Gastrocnemius medialis (tissue), 4 donors: ENCODE results near the gene ZNRF4. TPM values are rescaled to one million over a fixed set of nuclear protein-coding genes. Genes with fewer than 3 reads are reported as not detected.

Source experiments
- ATAC-seq, 2 donors: fragments of 150-250 bp; one replicate each; pipeline ENCODE4 v1.9.1; 2016
- DNase-seq, 2 donors: peaks; one replicate each; pipeline ENCODE4 v3.0.0-alpha.2; 2019
- H3K27ac ChIP-seq, 4 donors: fragments of 200-600 bp; sonication (generic); 1 replicate in 1 of 4; 2 replicates in 3 of 4; pipeline ENCODE4 v1.5.1; 2016 to 2018; ENCODE audit warnings: mild to moderate bottlenecking in 2 of 4, moderate library complexity in 1 of 4
- H3K27me3 ChIP-seq, 3 donors: fragments of 200-600 bp; sonication (generic) in 2 of 3; 1 replicate in 1 of 3; 2 replicates in 2 of 3; pipeline versions ENCODE4 v1.5.1 to v1.6.0; 2016 to 2019; ENCODE audit warnings: mild to moderate bottlenecking in 1 of 3, moderate library complexity in 1 of 3
- H3K36me3 ChIP-seq, 2 donors: fragments of 200-600 bp; sonication (generic) in 1 of 2; one replicate each; pipeline ENCODE4 v1.5.1; 2017 to 2018
- H3K4me1 ChIP-seq, 2 donors: fragments of 200-600 bp; sonication (generic) in 1 of 2; one replicate each; pipeline ENCODE4 v1.5.1; 2016 to 2017; ENCODE audit warnings: mild to moderate bottlenecking in 2 of 2
- H3K4me3 ChIP-seq, 4 donors: fragments of 200-600 bp; sonication (generic) in 3 of 4; 1 replicate in 1 of 4; 2 replicates in 3 of 4; pipeline ENCODE4 v1.5.1; 2016 to 2019; ENCODE audit warnings: mild to moderate bottlenecking in 2 of 4
- H3K9me3 ChIP-seq, 3 donors: fragments of 200-600 bp; sonication (generic) in 2 of 3; 1 replicate in 1 of 3; 2 replicates in 2 of 3; pipeline ENCODE4 v1.5.1; 2016 to 2019
- POLR2A ChIP-seq, 2 donors: fragments of 450-650 bp; IDR thresholded peaks; one replicate each; pipeline ENCODE4 v1.6.1; 2017; ENCODE audit warnings: antibody characterized with exemption in 2 of 2, mild to moderate bottlenecking in 2 of 2, moderate library complexity in 2 of 2
- in situ Hi-C, 4 donors: fragments of 200-750 bp; cut with MboI; loops; one replicate each; pipeline versions ENCODE4 v1.15.0 to v1.8.0; 2017; ENCODE audit warnings: low sequenced_read_pairs in 4 of 4
- intact Hi-C: fragments of 100-400 bp; cut with DNase I; formaldehyde crosslinking; loops from one replicate; pipeline ENCODE4 v1.15.1; 2023; ENCODE audit warnings: low total_unique reads
- total RNA-seq, 4 donors: library from RNA; depleted of rRNA; stranded (reverse); fragments of >200 nt; gene quantifications; one replicate each; pipeline versions ENCODE4 v1.1.0 to v1.2.3, GENCODE V29; 2016
- TF ChIP-seq, protein P1 (sequence below), 5 experiments: fragments of 450-650 bp in 3 of 5; fragments of 200-600 bp in 2 of 5; sonication (generic) in 2 of 5; IDR thresholded peaks in 4 of 5; conservative IDR thresholded peaks in 1 of 5; 1 replicate in 4 of 5; 2 replicates in 1 of 5; pipeline ENCODE4 v1.5.1; 2016 to 2019; ENCODE audit warnings: antibody characterized with exemption in 5 of 5, mild to moderate bottlenecking in 3 of 5, moderate library complexity in 3 of 5

ZNRF4 gene
- total RNA-seq, 4 donors from 2014 or later: not detected

DNA sequence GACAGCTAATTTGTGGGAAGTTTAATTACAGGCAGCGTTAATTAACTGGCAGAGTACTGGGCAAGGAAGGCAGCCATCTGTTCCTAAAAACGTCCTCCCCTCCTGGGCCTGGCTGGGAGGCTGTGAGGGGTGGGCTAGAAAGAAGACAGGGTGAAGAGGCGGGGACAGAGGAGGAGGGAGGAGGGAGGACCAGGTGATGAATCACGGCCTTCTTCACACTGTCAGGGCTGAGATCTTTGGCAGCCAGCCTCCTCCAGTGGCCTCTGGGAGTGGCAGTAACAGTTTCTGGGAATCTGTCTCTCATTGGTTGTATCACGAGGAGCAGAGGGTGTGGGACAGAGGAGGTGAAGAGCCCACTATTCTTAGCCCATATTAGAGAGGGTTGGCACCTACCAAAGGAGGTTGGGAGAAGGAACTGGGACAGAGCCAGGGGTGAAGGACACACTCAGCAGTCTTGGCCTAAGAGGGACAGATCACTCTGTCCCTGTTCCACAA, 9.6 kb upstream of the ZNRF4 start:
- no peak for DNase-seq
- intact Hi-C loops (no loop called here), in situ Hi-C loops (no loop called here)
- H3K4me3 ChIP-seq: no peak overlapping the region
- H3K36me3 ChIP-seq: no peaks in the 10 kb centered on the region
- peaks cover 1 to 20% (median 16%) of the 10 kb centered on the region in 3 donors for H3K27me3 ChIP-seq
- H3K9me3 ChIP-seq: no peaks in the 10 kb centered on the region
- no peaks in the 10 kb centered on the region for H3K4me1 ChIP-seq
- no peak for ATAC-seq
- TF ChIP-seq, protein P1, sequence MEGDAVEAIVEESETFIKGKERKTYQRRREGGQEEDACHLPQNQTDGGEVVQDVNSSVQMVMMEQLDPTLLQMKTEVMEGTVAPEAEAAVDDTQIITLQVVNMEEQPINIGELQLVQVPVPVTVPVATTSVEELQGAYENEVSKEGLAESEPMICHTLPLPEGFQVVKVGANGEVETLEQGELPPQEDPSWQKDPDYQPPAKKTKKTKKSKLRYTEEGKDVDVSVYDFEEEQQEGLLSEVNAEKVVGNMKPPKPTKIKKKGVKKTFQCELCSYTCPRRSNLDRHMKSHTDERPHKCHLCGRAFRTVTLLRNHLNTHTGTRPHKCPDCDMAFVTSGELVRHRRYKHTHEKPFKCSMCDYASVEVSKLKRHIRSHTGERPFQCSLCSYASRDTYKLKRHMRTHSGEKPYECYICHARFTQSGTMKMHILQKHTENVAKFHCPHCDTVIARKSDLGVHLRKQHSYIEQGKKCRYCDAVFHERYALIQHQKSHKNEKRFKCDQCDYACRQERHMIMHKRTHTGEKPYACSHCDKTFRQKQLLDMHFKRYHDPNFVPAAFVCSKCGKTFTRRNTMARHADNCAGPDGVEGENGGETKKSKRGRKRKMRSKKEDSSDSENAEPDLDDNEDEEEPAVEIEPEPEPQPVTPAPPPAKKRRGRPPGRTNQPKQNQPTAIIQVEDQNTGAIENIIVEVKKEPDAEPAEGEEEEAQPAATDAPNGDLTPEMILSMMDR (IDR thresholded peaks at IDR 0.05 in 4 of 5, conservative IDR thresholded peaks at IDR 0.05 in 1 of 5): no peak
- no peak for TF ChIP-seq POLR2A (IDR thresholded peaks at IDR 0.05)
- no peak overlapping the region for H3K27ac ChIP-seq

DNA sequence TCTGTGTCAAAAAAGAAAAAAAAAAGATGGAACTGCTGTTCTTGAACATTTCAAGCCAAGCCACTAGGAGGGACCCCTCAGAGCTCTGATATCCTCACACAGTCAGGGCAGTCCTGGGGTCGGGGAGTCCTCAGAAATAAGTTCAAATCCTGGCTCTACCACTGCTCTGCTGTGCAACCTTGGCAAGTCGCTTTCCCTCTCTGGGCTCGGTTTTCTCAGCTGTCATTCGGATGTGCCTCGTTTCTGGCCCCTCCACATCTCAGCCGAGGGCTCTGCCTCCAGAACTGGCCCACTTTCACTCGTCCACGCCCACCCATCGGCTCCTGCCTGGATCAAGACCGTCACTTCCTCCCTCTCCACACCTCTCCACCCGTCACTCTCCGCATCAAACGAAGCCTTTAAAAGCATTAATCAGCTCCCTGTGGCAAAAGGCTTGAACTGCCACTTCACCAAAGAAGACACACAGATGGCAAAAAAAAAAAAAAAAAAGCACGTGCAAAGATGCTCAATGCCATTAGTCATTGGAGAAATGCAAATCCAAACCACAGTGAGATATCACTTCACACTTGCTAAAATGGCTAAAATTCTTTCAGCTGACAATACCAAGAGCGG, 7.4 kb upstream of the ZNRF4 start:
- H3K36me3 ChIP-seq: no peaks in the 10 kb centered on the region
- H3K27me3 ChIP-seq: peaks cover 11 to 28% (median 18%) of the 10 kb centered on the region in 3 donors
- intact Hi-C loops (no loop called here), in situ Hi-C loops (no loop called here)
- H3K9me3 ChIP-seq: no peaks in the 10 kb centered on the region
- ATAC-seq: no peak
- DNase-seq: no peak
- no peaks in the 10 kb centered on the region for H3K4me1 ChIP-seq
- H3K4me3 ChIP-seq: no peak overlapping the region
- TF ChIP-seq, protein P1 (IDR thresholded peaks at IDR 0.05 in 4 of 5, conservative IDR thresholded peaks at IDR 0.05 in 1 of 5): no peak
- no peak for TF ChIP-seq POLR2A (IDR thresholded peaks at IDR 0.05)
- no peak overlapping the region for H3K27ac ChIP-seq

DNA sequence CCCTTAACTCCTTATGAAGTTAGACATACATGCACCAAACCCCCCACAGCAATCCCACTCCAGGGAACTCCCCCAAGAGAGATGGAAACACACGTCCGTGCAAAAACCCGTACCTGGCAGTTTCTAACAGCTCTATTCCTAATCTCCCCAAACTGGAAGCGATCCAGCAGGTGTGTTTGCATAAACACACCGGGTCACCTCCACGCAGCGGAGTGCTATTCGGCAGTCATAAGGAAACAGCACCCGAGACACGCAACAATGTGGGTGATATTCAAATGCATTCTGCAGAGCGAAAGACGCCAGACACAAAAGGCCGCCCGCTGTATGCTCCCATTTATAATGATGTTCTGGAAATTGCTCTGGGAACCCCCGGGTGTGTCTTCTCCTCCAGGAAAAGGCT, 6.8 kb upstream of the ZNRF4 start:
- in situ Hi-C loops (no loop called here), intact Hi-C loops (no loop called here)
- no peak overlapping the region for H3K27ac ChIP-seq
- H3K9me3 ChIP-seq: no peaks in the 10 kb centered on the region
- DNase-seq (no peak), ATAC-seq (no peak)
- H3K4me1 ChIP-seq: no peaks in the 10 kb centered on the region
- no peaks in the 10 kb centered on the region for H3K36me3 ChIP-seq
- H3K27me3 ChIP-seq: peaks cover 11 to 28% (median 18%) of the 10 kb centered on the region in 3 donors
- TF ChIP-seq, protein P1 (IDR thresholded peaks at IDR 0.05 in 4 of 5, conservative IDR thresholded peaks at IDR 0.05 in 1 of 5): no peak
- no peak for TF ChIP-seq POLR2A (IDR thresholded peaks at IDR 0.05)
- no peak overlapping the region for H3K4me3 ChIP-seq

DNA sequence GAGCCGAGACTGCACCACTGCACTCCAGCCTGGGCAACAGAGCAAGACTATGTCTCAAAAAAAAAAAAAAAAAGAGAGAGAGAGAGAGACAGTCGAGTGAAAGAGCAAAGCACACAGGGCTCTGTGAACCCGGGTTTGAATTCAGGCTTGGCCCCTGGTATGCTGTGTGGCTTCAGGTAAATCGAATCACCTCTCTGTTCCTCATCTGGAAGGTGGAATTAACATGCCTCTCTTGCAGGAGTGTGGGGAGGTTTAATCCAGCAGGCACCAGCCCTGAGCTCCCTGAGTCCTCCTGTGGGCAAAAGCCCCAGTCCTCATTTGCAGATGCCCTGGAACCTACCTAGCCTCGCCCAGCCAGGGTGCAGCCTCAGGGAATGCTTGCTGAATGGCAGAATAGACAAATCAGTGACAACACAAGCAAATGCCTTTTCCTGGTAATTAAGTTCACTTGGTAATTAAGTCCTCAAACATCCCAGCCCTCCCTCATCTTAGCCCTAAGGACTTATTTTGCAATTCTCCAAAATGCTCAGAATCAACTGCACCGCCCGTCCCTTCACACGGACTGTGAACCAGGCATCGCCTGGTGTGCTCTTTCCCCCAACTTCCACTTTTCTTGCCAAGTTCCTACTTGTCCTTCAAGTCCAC, 4.6 kb upstream of the ZNRF4 start:
- no peak for TF ChIP-seq POLR2A (IDR thresholded peaks at IDR 0.05)
- TF ChIP-seq, protein P1 (IDR thresholded peaks at IDR 0.05 in 4 of 5, conservative IDR thresholded peaks at IDR 0.05 in 1 of 5): no peak
- no peaks in the 10 kb centered on the region for H3K9me3 ChIP-seq
- DNase-seq: no peak
- no peak overlapping the region for H3K27ac ChIP-seq
- no peak for ATAC-seq
- peaks cover 11 to 24% (median 18%) of the 10 kb centered on the region in 3 donors for H3K27me3 ChIP-seq
- intact Hi-C loops (no loop called here), in situ Hi-C loops (no loop called here)
- no peaks in the 10 kb centered on the region for H3K36me3 ChIP-seq
- H3K4me1 ChIP-seq: no peaks in the 10 kb centered on the region
- no peak overlapping the region for H3K4me3 ChIP-seq
